Large intestine (tissue), 12 donors: ENCODE results near the gene TNFAIP8. TPM values are rescaled to one million over a fixed set of nuclear protein-coding genes. Genes with fewer than 3 reads are reported as not detected.
A peak's percentile ranks its signal among the peaks of the same experiment; 100 is the strongest.

Experiments
- DNase-seq, 2 donors: peaks; one replicate each; pipeline versions ENCODE4 v3.0.0 to v3.0.0-alpha.2; 2013
- H3K27ac ChIP-seq: one replicate; pipeline ENCODE4 v1.5.1; 2013; ENCODE audit warnings: low read length
- H3K27me3 ChIP-seq: 2 replicates; pipeline ENCODE4 v1.6.1; 2013; ENCODE audit warnings: low read length; ENCODE audit not compliant: control insufficient read depth, insufficient read depth
- H3K36me3 ChIP-seq: 2 replicates; pipeline ENCODE4 v1.6.1; 2013; ENCODE audit warnings: low read length; ENCODE audit not compliant: control insufficient read depth, insufficient read depth
- H3K4me1 ChIP-seq: one replicate; pipeline ENCODE4 v1.6.1; 2013; ENCODE audit warnings: low read length; ENCODE audit not compliant: control insufficient read depth, insufficient read depth
- H3K4me3 ChIP-seq: one replicate; pipeline ENCODE4 v1.5.1; 2013; ENCODE audit warnings: low read length
- H3K9me3 ChIP-seq: one replicate; pipeline ENCODE4 v1.6.1; 2013; ENCODE audit warnings: mild to moderate bottlenecking, low read depth, low read length, moderate library complexity; ENCODE audit not compliant: control insufficient read depth
- WGBS: methylation state at CpG from one replicate; pipeline ENCODE4 v1.1.5; 2013; ENCODE audit warnings: low lambda C conversion rate; ENCODE audit not compliant: insufficient coverage; 5-methylcytosine and 5-hydroxymethylcytosine counted together
- long read RNA-seq, 11 donors: transcript quantifications; one replicate each; lab custom pipeline, GENCODE V29; 2026
- polyA plus RNA-seq: library from polyadenylated mRNA; unstranded; fragments of 120-200 nt; gene quantifications from one replicate; pipeline ENCODE4 v1.2.1, GENCODE V29; 2013

TNFAIP8 gene
- polyA plus RNA-seq, result 17.1 TPM
- long read RNA-seq, donor 1, full-length matches to known transcripts, result 5 of 5 reads
- long read RNA-seq, donor 1, partial matches to known transcripts, result 0 of 5 reads
- long read RNA-seq, donor 1, other reads (novel, unspliced or antisense), result 0 of 5 reads
- long read RNA-seq, donor 2, full-length matches to known transcripts, result 7 of 7 reads
- long read RNA-seq, donor 2, partial matches to known transcripts, result 0 of 7 reads
- long read RNA-seq, donor 2, other reads (novel, unspliced or antisense), result 0 of 7 reads
- long read RNA-seq, donor 3, full-length matches to known transcripts, result 13 of 13 reads
- long read RNA-seq, donor 3, partial matches to known transcripts, result 0 of 13 reads
- long read RNA-seq, donor 3, other reads (novel, unspliced or antisense), result 0 of 13 reads
- long read RNA-seq, donor 4, full-length matches to known transcripts, result 1 of 1 reads
- long read RNA-seq, donor 4, partial matches to known transcripts, result 0 of 1 reads
- long read RNA-seq, donor 4, other reads (novel, unspliced or antisense), result 0 of 1 reads
- long read RNA-seq, donor 5, full-length matches to known transcripts, result 8 of 8 reads
- long read RNA-seq, donor 5, partial matches to known transcripts, result 0 of 8 reads
- long read RNA-seq, donor 5, other reads (novel, unspliced or antisense), result 0 of 8 reads
- long read RNA-seq, donor 6, full-length matches to known transcripts, result 8 of 8 reads
- long read RNA-seq, donor 6, partial matches to known transcripts, result 0 of 8 reads
- long read RNA-seq, donor 6, other reads (novel, unspliced or antisense), result 0 of 8 reads
- long read RNA-seq, donor 7, full-length matches to known transcripts, result 9 of 9 reads
- long read RNA-seq, donor 7, partial matches to known transcripts, result 0 of 9 reads
- long read RNA-seq, donor 7, other reads (novel, unspliced or antisense), result 0 of 9 reads
- long read RNA-seq, donor 8, full-length matches to known transcripts, result 12 of 12 reads
- long read RNA-seq, donor 8, partial matches to known transcripts, result 0 of 12 reads
- long read RNA-seq, donor 8, other reads (novel, unspliced or antisense), result 0 of 12 reads
- long read RNA-seq, donor 9, full-length matches to known transcripts, result 7 of 7 reads
- long read RNA-seq, donor 9, partial matches to known transcripts, result 0 of 7 reads
- long read RNA-seq, donor 9, other reads (novel, unspliced or antisense), result 0 of 7 reads
- long read RNA-seq, donor 10, full-length matches to known transcripts, result 4 of 4 reads
- long read RNA-seq, donor 10, partial matches to known transcripts, result 0 of 4 reads
- long read RNA-seq, donor 10, other reads (novel, unspliced or antisense), result 0 of 4 reads
- long read RNA-seq, donor 11, full-length matches to known transcripts, result 10 of 16 reads
- long read RNA-seq, donor 11, partial matches to known transcripts, result 6 of 16 reads
- long read RNA-seq, donor 11, other reads (novel, unspliced or antisense), result 0 of 16 reads

DNA sequence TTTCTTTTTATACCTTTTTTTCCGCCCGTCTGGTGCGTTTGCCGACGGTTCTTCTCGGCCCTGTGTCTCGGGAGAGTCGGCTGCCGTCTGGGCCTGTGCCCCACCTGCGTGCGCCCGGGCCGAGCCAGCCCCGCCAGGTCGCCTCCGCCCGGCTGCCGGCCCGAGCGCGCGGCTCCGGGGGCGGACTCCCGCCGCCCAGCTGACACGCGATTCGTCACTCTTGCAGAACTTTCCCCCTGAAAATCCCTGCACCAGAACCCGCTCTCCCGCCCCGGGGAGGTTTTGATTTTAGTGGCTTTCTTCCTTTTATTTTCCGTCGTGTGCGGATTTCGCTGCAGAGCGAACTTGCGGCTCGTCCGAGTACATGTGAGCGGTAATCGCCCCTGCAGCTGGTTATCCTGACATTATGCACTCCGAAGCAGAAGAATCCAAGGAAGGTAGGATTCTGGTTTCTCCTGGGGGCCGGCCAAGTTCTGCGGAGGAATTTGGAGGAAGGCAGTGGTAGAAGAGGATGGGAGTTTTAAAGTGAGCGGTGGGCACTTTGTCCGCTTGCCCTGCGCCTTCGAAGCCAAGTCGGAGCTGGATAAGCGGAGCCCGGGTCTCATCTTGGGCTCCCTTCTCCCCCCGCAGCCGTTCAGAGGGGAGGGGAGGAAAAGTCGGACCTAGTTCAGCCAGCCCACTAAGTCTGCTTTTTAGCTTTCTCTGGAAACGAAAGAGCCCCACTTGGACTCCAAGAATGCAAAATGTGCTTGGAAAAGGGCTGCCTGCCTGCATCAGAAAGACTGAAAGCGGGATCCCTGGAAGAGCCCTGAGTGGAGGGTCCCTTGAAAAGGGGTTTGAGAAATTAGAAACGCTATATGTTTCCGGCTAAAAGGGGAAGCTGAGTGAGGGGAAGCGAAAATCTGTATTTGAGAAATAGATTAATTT is at the start of gene TNFAIP8:
Gene TNFAIP8, plus strand, starts transcription at position 335 of the 927 bp plus-strand sequence. Its CDS starts 72 bp downstream, at position 407.
- WGBS, result 0% methylated on average over 1 of the region's 60 CpGs
- H3K4me1 ChIP-seq, result peaks cover 2% of the 10 kb centered on the region

GRCh38 chr5:119307170-119307569 is 48.6 kb upstream of the TNFAIP8 start:
- H3K9me3 ChIP-seq, result no peaks in the 10 kb centered on the region
- no peaks in the 10 kb centered on the region for H3K36me3 ChIP-seq
- H3K4me3 ChIP-seq, result no peak overlapping the region
- no peak overlapping the region for H3K27ac ChIP-seq
- 83% methylated on average over 2 of the region's 3 CpGs for WGBS
- H3K27me3 ChIP-seq, result no peaks in the 10 kb centered on the region
- DNase-seq, result no peak
- H3K4me1 ChIP-seq, result peaks cover 18% of the 10 kb centered on the region

More for the DNA sequence above, at the start of gene TNFAIP8:
- Histone ChIP-seq H3K27me3 (peaks cover 23% of the 10 kb centered on the region), H3K36me3 (no peaks in the 10 kb centered on the region), H3K9me3 (no peaks in the 10 kb centered on the region), H3K27ac (peak within 1 kb of the TSS; percentile 16), H3K4me3 (peak within 1 kb of the TSS; percentile 52)
- DNase-seq, result peak in 1 of 2 donors; percentile 61

- DNase-seq, result no peak
- Histone ChIP-seq H3K4me1 (no peaks in the 10 kb centered on the region), H3K27me3 (no peaks in the 10 kb centered on the region), H3K9me3 (no peaks in the 10 kb centered on the region), H3K36me3 (no peaks in the 10 kb centered on the region), H3K27ac (no peak overlapping the region), H3K4me3 (no peak overlapping the region)
- WGBS, result 91% methylated on average over 4 of the region's 4 CpGs
Observed at GRCh38 chr5:119309326-119309725, 46.5 kb upstream of the TNFAIP8 start.

DNA sequence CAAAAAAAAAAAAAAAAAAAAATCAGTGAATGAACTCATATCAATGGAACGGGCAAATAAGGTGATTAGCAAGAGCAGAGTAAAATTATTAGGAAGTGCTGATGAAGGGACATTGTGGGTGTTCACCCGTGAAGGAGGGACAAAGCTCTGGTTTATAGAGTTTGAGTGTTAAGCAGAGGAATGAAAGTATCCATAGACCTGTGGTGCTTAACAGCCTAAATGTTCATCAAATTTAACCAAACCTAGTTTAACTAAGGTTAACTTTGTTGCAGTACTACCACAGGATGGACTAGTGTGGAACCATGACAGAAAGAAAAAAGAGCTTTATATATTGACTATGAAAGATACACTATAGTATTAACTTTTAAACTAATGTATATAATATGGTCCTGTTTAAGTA is 44.1 kb upstream of the TNFAIP8 start:
- WGBS, result no CpG with 5 or more reads among the region's 2 CpGs
- Histone ChIP-seq H3K36me3 (no peaks in the 10 kb centered on the region), H3K4me3 (no peak overlapping the region), H3K27ac (no peak overlapping the region), H3K9me3 (no peaks in the 10 kb centered on the region), H3K27me3 (no peaks in the 10 kb centered on the region), H3K4me1 (no peaks in the 10 kb centered on the region)
- DNase-seq, result no peak

DNA sequence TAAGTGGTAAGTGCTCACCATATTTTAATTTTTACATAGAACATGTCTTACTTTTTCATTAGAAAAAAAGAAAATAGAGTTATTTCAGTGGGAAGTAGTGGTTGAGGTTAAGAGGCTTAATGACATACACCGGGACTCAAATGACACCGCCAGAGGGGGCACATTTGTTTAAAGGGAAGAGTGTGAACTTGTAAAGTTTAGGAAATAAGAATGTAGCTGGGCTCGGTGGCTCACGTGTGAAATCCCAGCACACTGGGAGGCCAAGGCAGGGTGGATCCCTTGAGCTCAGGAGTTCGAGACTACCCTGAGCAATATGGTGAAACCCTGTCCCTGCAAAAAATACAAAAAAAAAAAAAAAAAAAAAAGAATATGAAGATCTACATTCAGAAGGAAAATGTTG is 43.4 kb upstream of the TNFAIP8 start:
- 80% methylated on average over 1 of the region's 5 CpGs for WGBS
- H3K27ac ChIP-seq, result no peak overlapping the region
- no peak for DNase-seq
- no peaks in the 10 kb centered on the region for H3K9me3 ChIP-seq
- no peaks in the 10 kb centered on the region for H3K27me3 ChIP-seq
- H3K4me1 ChIP-seq, result no peaks in the 10 kb centered on the region
- no peaks in the 10 kb centered on the region for H3K36me3 ChIP-seq
- no peak overlapping the region for H3K4me3 ChIP-seq

DNA sequence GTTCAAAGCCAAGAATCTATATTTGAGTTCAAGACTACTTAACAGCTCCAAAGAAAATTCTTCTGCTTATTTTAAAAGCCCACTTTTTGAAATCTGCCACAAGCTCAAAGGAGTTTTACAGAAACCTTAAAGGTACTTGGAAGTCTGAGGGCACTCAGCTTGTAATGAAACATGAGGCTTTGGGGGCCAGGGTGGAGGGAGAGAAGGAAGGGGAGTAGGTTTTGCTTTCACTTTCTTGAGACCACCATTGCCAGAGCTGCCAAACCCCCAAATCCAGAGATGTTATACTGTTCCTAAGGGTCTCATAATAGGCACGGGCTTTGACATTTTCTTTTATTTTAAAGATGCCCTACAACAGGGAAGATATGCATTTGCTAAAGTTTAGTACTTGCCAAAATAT is 42.6 kb upstream of the TNFAIP8 start:
- DNase-seq, result no peak
- no peaks in the 10 kb centered on the region for H3K27me3 ChIP-seq
- H3K36me3 ChIP-seq, result no peaks in the 10 kb centered on the region
- WGBS, result no CpG with 5 or more reads among the region's 1 CpG
- H3K4me1 ChIP-seq, result no peaks in the 10 kb centered on the region
- H3K9me3 ChIP-seq, result no peaks in the 10 kb centered on the region
- H3K4me3 ChIP-seq, result no peak overlapping the region
- no peak overlapping the region for H3K27ac ChIP-seq

- no peaks in the 10 kb centered on the region for H3K9me3 ChIP-seq
- H3K27ac ChIP-seq, result no peak overlapping the region
- no peaks in the 10 kb centered on the region for H3K4me1 ChIP-seq
- no peak for DNase-seq
- H3K36me3 ChIP-seq, result no peaks in the 10 kb centered on the region
- H3K4me3 ChIP-seq, result no peak overlapping the region
- no peaks in the 10 kb centered on the region for H3K27me3 ChIP-seq
- WGBS, result no CpG with 5 or more reads among the region's 5 CpGs
Observed at GRCh38 chr5:119313658-119314605, 41.9 kb upstream of the TNFAIP8 start.

DNA sequence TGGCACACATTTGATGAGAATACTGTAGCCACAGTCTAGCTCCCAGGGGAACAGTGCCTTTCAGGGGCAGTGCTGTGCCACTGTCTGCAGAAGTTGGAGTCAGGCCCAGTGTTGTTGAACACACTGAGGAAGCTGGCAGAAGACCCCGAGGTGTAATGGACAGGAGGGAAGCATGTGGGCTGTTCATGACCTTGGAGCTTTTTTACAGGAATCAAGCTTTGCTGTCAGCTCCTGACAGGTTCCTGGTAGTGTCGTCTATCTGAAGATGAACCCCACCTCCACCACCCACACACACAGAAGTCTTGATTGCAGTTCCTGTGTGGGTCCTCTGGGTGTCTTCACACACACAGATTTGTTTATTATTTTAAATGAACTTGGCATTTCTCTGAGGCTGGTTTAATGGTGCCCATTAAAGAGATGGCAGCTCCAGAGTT is 40.3 kb upstream of the TNFAIP8 start:
- no CpG with 5 or more reads among the region's 2 CpGs for WGBS
- Histone ChIP-seq H3K36me3 (no peaks in the 10 kb centered on the region), H3K27me3 (no peaks in the 10 kb centered on the region), H3K27ac (no peak overlapping the region), H3K4me3 (no peak overlapping the region), H3K4me1 (no peaks in the 10 kb centered on the region), H3K9me3 (no peaks in the 10 kb centered on the region)
- no peak for DNase-seq
